A549 (cell line): ENCODE results near the gene CREB5. TPM values are rescaled to one million over a fixed set of nuclear protein-coding genes. Genes with fewer than 3 reads are reported as not detected.

ENCODE experiments used
- ATAC-seq, 2 experiments: fragments of 200-7000 bp in 1 of 2; fragments of >200 bp in 1 of 2; cut with Nextera tagmentation in 1 of 2; cut with Tn5 transposase in 1 of 2; 3 replicates each; pipeline versions ENCODE4 v1.8.0 to v1.9.1; 2018 to 2020; ENCODE audit warnings: mild to moderate bottlenecking in 1 of 2, moderate library complexity in 1 of 2
- CTCF ChIA-PET: fragments of 300-600 bp; sonication (Branson Sonifier 250); formaldehyde crosslinking; extraction: SDS; loops from one replicate; lab custom pipeline; 2021; ENCODE audit warnings: antibody characterized with exemption, inconsistent platforms; lab: Yijun Ruan, JAX
- POLR2A ChIA-PET: fragments of 350-600 bp; formaldehyde crosslinking; extraction: SDS; loops from one replicate; lab custom pipeline; 2021; ENCODE audit warnings: antibody characterized with exemption, inconsistent platforms; lab: Yijun Ruan, JAX
- DNase-seq, 2 experiments: peaks; one replicate each; pipeline versions ENCODE4 v3.0.0 to v3.0.0-alpha.2; 2011 to 2016; ENCODE audit warnings: low read depth in 1 of 2, low spot score in 1 of 2
- FAIRE-seq: peaks from 2 replicates; lab custom pipeline; 2011; peaks lifted over from hg19 to GRCh38; lab: Jason Lieb, UNC
- H3K27ac ChIP-seq, 2 experiments: fragments of >200 bp; sonication (Bioruptor Twin); formaldehyde crosslinking; 3 replicates each; pipeline ENCODE4 v1.5.1; 2016 to 2017
- H3K4me1 ChIP-seq: fragments of >200 bp; sonication (Bioruptor Twin); formaldehyde crosslinking; 3 replicates; pipeline ENCODE4 v1.6.1; 2016
- H3K4me2 ChIP-seq: fragments of >200 bp; sonication (Bioruptor Twin); formaldehyde crosslinking; 3 replicates; pipeline ENCODE4 v1.6.1; 2016
- H3K4me3 ChIP-seq: fragments of >200 bp; sonication (Bioruptor Twin); formaldehyde crosslinking; 3 replicates; pipeline ENCODE4 v1.5.1; 2016
- H3K9me3 ChIP-seq: fragments of >200 bp; sonication (Bioruptor Twin); formaldehyde crosslinking; 3 replicates; pipeline ENCODE4 v1.6.1; 2016
- CBX2 ChIP-seq: fragments of 200-600 bp; sonication (generic); IDR thresholded peaks from 2 replicates; pipeline ENCODE4 v1.6.1; 2016; ENCODE audit warnings: low read depth, mild to moderate bottlenecking, borderline replicate concordance
- CEBPB ChIP-seq, 2 experiments: fragments of >200 bp in 1 of 2; sonication (Bioruptor Twin) in 1 of 2; formaldehyde crosslinking in 1 of 2; IDR thresholded peaks; 2 replicates each; pipeline ENCODE4 v1.6.1; 2012 to 2016
- CHD2 ChIP-seq: fragments of 150-350 bp; IDR thresholded peaks from 2 replicates; pipeline ENCODE4 v1.6.1; 2014; ENCODE audit warnings: low read length; ENCODE audit not compliant: partially characterized antibody
- CHD4 ChIP-seq: fragments of 200-600 bp; sonication (generic); IDR thresholded peaks from 2 replicates; pipeline ENCODE4 v1.6.1; 2016; ENCODE audit warnings: antibody characterized with exemption, mild to moderate bottlenecking, borderline replicate concordance
- EHMT2 ChIP-seq: fragments of 200-600 bp; sonication (generic); IDR thresholded peaks from 2 replicates; pipeline ENCODE4 v1.6.1; 2016; ENCODE audit warnings: antibody characterized with exemption, low read depth, mild to moderate bottlenecking, moderate library complexity
- EP300 ChIP-seq, 2 experiments: fragments of >200 bp; sonication (Bioruptor Twin); formaldehyde crosslinking; IDR thresholded peaks; 2 replicates in 1 of 2; 3 replicates in 1 of 2; pipeline ENCODE4 v1.6.1; 2016 to 2017
- ESRRA ChIP-seq: fragments of 150-350 bp; IDR thresholded peaks from 2 replicates; pipeline ENCODE4 v1.6.1; 2014; ENCODE audit warnings: mild to moderate bottlenecking, low read length, borderline replicate concordance
- HOXA7 ChIP-seq: fragments of 250-450 bp; sonication (Bioruptor Pico); IDR thresholded peaks from 2 replicates; pipeline ENCODE4 v1.5.0; 2020; ENCODE audit warnings: mild to moderate bottlenecking, moderate library complexity
- HOXB13 ChIP-seq: fragments of 250-450 bp; sonication (Bioruptor Pico); IDR thresholded peaks from 2 replicates; pipeline ENCODE4 v1.5.0; 2020; ENCODE audit warnings: low read depth, mild to moderate bottlenecking, moderate library complexity
- HOXB5 ChIP-seq: fragments of 250-450 bp; sonication (Bioruptor Pico); IDR thresholded peaks from 2 replicates; pipeline ENCODE4 v1.5.0; 2020; ENCODE audit warnings: mild to moderate bottlenecking, moderate library complexity
- KDM1A ChIP-seq: fragments of 200-600 bp; sonication (generic); IDR thresholded peaks from 2 replicates; pipeline ENCODE4 v1.6.1; 2016; ENCODE audit warnings: low read depth, mild to moderate bottlenecking
- KDM5A ChIP-seq: fragments of 200-600 bp; sonication (generic); IDR thresholded peaks from 2 replicates; pipeline ENCODE4 v1.6.1; 2016; ENCODE audit warnings: antibody characterized with exemption, mild to moderate bottlenecking
- NPAS2 ChIP-seq: fragments of 250-450 bp; sonication (Bioruptor Pico); IDR thresholded peaks from 2 replicates; pipeline ENCODE4 v1.8.0; 2022; ENCODE audit warnings: mild to moderate bottlenecking, moderate library complexity, borderline replicate concordance
- RCOR1 ChIP-seq: fragments of 150-350 bp; IDR thresholded peaks from 2 replicates; pipeline ENCODE4 v1.6.1; 2014; ENCODE audit warnings: antibody characterized with exemption, low read length, low read depth
- RNF2 ChIP-seq: fragments of 200-600 bp; sonication (generic); IDR thresholded peaks from 2 replicates; pipeline ENCODE4 v1.6.1; 2016; ENCODE audit warnings: low read depth, mild to moderate bottlenecking, antibody characterized with exemption, moderate library complexity, borderline replicate concordance
- SREBF2 ChIP-seq: fragments of 450-650 bp; IDR thresholded peaks from 2 replicates; pipeline ENCODE4 v1.6.1; 2014; ENCODE audit warnings: mild to moderate bottlenecking, moderate library complexity
- WGBS: methylation state at CpG from one replicate; pipeline ENCODE4 v1.1.6; 2017; ENCODE audit errors: missing lambda C conversion rate; 5-methylcytosine and 5-hydroxymethylcytosine counted together
- polyA plus RNA-seq, 4 experiments: library from polyadenylated mRNA; depleted of rRNA in 3 of 4; stranded (reverse); fragments of >200 nt; fragmentation: RNase III in 1 of 4; extraction: RNeasy Plus Mini Kit Qiagen cat#74134 plus additional on column Dnase treatment in 1 of 4; gene quantifications; 2 replicates in 3 of 4; 3 replicates in 1 of 4; pipeline ENCODE4 v1.2.3, GENCODE V29; 2011 to 2017
- TF ChIP-seq, protein P1 (sequence below): IDR thresholded peaks from 2 replicates; pipeline ENCODE4 v1.6.1; 2012; ENCODE audit warnings: low read depth, borderline replicate concordance
- TF ChIP-seq, protein P2 (sequence below): fragments of 450-650 bp; IDR thresholded peaks from 2 replicates; pipeline ENCODE4 v1.6.1; 2014; ENCODE audit warnings: antibody characterized with exemption
- TF ChIP-seq, protein P3 (sequence below): fragments of >200 bp; sonication (Bioruptor Twin); formaldehyde crosslinking; IDR thresholded peaks from 3 replicates; pipeline ENCODE4 v1.5.1; 2016
- TF ChIP-seq, protein P4 (sequence below): fragments of 250-450 bp; sonication (Bioruptor Pico); IDR thresholded peaks from 2 replicates; pipeline ENCODE4 v1.5.0; 2020; ENCODE audit warnings: low read depth, mild to moderate bottlenecking, moderate library complexity
- TF ChIP-seq, protein P5 (sequence below): fragments of >200 bp; sonication (Bioruptor Twin); formaldehyde crosslinking; IDR thresholded peaks from 3 replicates; pipeline ENCODE4 v1.6.1; 2016
- TF ChIP-seq, protein P6 (sequence below): fragments of 250-450 bp; sonication (Bioruptor Pico); IDR thresholded peaks from 2 replicates; pipeline ENCODE4 v1.5.0; 2021; ENCODE audit warnings: mild to moderate bottlenecking, moderate library complexity, borderline replicate concordance
- TF ChIP-seq, protein P7 (sequence below): fragments of 150-350 bp; IDR thresholded peaks from 2 replicates; pipeline ENCODE4 v1.6.1; 2014; ENCODE audit warnings: low read depth, mild to moderate bottlenecking, low read length

CREB5 gene
- polyA plus RNA-seq, 2 of the 4 experiments (the other 2 are of a cell fraction) = 0.61 to 1.5 TPM

DNA sequence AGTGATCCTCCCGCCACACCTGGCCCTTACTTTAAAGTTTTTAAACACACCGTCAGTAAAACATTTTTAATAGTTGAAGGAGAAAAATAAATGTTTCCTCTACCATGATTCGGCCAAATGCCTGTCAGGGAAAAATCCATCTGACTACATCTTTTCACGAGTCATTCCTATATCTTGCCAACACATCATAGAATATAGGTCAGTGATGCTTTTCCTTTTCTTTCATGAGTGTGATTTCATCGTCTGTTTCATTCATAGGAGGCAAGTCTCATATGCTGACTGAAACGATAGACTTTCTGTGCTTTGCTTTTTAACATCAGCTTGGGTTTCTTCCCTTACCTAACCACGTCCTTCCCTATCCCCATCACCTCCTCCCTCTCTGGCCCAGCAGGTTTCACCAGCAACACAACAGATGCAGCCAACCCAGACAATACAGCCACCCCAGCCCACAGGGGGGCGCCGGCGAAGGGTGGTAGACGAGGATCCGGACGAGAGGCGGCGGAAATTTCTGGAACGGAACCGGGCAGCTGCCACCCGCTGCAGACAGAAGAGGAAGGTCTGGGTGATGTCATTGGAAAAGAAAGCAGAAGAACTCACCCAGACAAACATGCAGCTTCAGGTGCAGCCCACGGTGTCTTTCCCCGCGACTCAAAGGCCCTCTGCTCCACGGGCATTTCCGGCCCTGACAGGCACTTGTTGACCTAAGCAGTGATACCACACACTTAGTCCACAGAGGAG, 396.6 kb downstream of the CREB5 start:
- Histone ChIP-seq H3K27ac (no peak overlapping the region), H3K9me3 (no peaks in the 10 kb centered on the region), H3K4me2 (no peak overlapping the region), H3K4me3 (no peak overlapping the region), H3K4me1 (no peaks in the 10 kb centered on the region)
- TF ChIP-seq CHD4 (no peak), SREBF2 (no peak), RCOR1 (no peak), CEBPB (IDR thresholded peaks at IDR 0.05) (no peak), HOXA7 (no peak), HOXB5 (no peak), RNF2 (no peak), CHD2 (no peak), CBX2 (no peak), KDM5A (no peak)
- TF ChIP-seq, protein P1, sequence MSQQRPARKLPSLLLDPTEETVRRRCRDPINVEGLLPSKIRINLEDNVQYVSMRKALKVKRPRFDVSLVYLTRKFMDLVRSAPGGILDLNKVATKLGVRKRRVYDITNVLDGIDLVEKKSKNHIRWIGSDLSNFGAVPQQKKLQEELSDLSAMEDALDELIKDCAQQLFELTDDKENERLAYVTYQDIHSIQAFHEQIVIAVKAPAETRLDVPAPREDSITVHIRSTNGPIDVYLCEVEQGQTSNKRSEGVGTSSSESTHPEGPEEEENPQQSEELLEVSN = no peak
- DNase-seq = no peak
- no peak for FAIRE-seq
- no peak for ATAC-seq
- ChIA-PET CTCF (interaction anchor here (0.5 kb wide), 1 partner anchor 73 kb away, joined by 4 read pairs; no protein-coding TSS in a partner anchor), POLR2A (no interaction called here)
- WGBS = 79% methylated on average over 23 of the region's 23 CpGs

DNA sequence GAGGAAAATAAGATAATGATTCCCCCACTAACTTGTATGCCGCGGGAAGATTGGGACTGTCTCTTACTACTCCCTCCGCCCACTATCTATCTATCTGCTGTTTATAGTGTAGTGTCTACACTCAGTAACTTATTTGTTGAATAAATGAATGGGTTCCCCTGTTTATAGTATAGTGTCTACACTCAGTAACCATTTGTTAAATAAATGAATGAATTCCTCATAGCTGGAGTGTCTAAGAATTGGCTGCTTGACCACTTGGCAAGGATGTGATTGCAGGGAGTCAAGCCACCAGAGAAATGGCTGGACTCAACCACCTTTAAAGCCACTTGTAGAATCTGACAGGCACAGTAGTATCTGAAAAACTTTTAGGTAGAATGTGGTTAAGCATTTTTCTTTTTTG, 398.7 kb downstream of the CREB5 start:
- ATAC-seq (no peak), FAIRE-seq (no peak), DNase-seq (no peak)
- POLR2A ChIA-PET = no interaction called here
- no peaks in the 10 kb centered on the region for H3K4me1 ChIP-seq
- no peak overlapping the region for H3K4me2 ChIP-seq
- CTCF ChIA-PET = no interaction called here
- TF ChIP-seq, protein P2, sequence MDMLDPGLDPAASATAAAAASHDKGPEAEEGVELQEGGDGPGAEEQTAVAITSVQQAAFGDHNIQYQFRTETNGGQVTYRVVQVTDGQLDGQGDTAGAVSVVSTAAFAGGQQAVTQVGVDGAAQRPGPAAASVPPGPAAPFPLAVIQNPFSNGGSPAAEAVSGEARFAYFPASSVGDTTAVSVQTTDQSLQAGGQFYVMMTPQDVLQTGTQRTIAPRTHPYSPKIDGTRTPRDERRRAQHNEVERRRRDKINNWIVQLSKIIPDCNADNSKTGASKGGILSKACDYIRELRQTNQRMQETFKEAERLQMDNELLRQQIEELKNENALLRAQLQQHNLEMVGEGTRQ = no peak
- H3K4me3 ChIP-seq = no peak overlapping the region
- 85% methylated on average over 3 of the region's 3 CpGs for WGBS
- H3K9me3 ChIP-seq = no peaks in the 10 kb centered on the region
- H3K27ac ChIP-seq = no peak overlapping the region

DNA sequence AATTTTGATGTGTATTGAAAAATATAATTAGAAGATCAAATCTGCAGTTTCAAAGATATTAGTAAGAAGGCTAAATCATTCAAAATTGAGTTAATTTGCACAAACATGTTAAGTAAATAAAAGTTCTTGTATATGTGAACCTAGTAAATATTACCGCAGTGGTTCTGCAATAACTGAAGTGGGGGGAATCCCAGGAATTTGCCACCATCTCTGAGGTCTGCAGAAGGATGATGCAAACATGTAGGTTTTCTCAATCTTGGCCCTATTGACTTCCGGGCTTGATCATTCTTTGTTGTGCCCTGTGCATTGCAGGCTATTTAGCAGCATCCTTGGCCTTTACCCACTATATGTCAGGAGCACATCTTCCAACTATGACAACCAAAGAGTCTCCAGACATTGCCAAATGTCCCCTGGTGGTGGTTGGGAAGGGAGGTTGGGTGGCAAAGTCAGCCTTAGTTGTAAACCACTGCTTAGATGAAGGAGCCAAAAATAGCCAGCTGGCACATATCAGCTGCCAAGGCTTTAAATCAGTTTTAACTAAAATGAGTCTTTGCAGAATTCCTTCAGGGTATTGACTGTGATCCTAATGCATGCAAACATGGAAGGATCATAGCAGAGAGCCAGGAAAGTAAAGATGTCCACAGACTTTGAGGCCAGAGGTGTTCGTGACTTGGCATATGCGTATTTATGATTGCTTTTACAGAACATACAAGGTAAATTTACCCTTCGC, 399.5 kb downstream of the CREB5 start:
- no peak overlapping the region for H3K4me3 ChIP-seq
- no peak for DNase-seq
- ChIA-PET POLR2A (no interaction called here), CTCF (interaction anchor here (0.6 kb wide), 1 partner anchor 491 kb away, joined by 3 read pairs; no protein-coding TSS in a partner anchor)
- no peaks in the 10 kb centered on the region for H3K4me1 ChIP-seq
- WGBS = 73% methylated on average over 5 of the region's 5 CpGs
- no peaks in the 10 kb centered on the region for H3K9me3 ChIP-seq
- FAIRE-seq = no peak
- H3K27ac ChIP-seq = no peak overlapping the region
- no peak for ATAC-seq
- H3K4me2 ChIP-seq = no peak overlapping the region
- no peak for TF ChIP-seq EHMT2
- no peak for TF ChIP-seq ESRRA
- no peak for TF ChIP-seq HOXB13 (CRISPR knock-in tag)
- no peak for TF ChIP-seq EP300 (IDR thresholded peaks at IDR 0.05)
- TF ChIP-seq, protein P3, sequence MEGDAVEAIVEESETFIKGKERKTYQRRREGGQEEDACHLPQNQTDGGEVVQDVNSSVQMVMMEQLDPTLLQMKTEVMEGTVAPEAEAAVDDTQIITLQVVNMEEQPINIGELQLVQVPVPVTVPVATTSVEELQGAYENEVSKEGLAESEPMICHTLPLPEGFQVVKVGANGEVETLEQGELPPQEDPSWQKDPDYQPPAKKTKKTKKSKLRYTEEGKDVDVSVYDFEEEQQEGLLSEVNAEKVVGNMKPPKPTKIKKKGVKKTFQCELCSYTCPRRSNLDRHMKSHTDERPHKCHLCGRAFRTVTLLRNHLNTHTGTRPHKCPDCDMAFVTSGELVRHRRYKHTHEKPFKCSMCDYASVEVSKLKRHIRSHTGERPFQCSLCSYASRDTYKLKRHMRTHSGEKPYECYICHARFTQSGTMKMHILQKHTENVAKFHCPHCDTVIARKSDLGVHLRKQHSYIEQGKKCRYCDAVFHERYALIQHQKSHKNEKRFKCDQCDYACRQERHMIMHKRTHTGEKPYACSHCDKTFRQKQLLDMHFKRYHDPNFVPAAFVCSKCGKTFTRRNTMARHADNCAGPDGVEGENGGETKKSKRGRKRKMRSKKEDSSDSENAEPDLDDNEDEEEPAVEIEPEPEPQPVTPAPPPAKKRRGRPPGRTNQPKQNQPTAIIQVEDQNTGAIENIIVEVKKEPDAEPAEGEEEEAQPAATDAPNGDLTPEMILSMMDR = no peak
- TF ChIP-seq, protein P4, sequence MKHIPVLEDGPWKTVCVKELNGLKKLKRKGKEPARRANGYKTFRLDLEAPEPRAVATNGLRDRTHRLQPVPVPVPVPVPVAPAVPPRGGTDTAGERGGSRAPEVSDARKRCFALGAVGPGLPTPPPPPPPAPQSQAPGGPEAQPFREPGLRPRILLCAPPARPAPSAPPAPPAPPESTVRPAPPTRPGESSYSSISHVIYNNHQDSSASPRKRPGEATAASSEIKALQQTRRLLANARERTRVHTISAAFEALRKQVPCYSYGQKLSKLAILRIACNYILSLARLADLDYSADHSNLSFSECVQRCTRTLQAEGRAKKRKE (CRISPR knock-in tag) = no peak
- TF ChIP-seq SREBF2 = no peak
- TF ChIP-seq KDM1A = no peak
- no peak for TF ChIP-seq RCOR1
- TF ChIP-seq, protein P5, sequence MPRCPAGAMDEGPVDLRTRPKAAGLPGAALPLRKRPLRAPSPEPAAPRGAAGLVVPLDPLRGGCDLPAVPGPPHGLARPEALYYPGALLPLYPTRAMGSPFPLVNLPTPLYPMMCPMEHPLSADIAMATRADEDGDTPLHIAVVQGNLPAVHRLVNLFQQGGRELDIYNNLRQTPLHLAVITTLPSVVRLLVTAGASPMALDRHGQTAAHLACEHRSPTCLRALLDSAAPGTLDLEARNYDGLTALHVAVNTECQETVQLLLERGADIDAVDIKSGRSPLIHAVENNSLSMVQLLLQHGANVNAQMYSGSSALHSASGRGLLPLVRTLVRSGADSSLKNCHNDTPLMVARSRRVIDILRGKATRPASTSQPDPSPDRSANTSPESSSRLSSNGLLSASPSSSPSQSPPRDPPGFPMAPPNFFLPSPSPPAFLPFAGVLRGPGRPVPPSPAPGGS = no peak
- TF ChIP-seq, protein P6, sequence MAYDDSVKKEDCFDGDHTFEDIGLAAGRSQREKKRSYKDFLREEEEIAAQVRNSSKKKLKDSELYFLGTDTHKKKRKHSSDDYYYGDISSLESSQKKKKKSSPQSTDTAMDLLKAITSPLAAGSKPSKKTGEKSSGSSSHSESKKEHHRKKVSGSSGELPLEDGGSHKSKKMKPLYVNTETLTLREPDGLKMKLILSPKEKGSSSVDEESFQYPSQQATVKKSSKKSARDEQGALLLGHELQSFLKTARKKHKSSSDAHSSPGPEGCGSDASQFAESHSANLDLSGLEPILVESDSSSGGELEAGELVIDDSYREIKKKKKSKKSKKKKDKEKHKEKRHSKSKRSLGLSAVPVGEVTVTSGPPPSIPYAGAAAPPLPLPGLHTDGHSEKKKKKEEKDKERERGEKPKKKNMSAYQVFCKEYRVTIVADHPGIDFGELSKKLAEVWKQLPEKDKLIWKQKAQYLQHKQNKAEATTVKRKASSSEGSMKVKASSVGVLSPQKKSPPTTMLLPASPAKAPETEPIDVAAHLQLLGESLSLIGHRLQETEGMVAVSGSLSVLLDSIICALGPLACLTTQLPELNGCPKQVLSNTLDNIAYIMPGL = no peak
- TF ChIP-seq, protein P7, sequence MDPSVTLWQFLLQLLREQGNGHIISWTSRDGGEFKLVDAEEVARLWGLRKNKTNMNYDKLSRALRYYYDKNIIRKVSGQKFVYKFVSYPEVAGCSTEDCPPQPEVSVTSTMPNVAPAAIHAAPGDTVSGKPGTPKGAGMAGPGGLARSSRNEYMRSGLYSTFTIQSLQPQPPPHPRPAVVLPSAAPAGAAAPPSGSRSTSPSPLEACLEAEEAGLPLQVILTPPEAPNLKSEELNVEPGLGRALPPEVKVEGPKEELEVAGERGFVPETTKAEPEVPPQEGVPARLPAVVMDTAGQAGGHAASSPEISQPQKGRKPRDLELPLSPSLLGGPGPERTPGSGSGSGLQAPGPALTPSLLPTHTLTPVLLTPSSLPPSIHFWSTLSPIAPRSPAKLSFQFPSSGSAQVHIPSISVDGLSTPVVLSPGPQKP = no peak
- TF ChIP-seq NPAS2 (CRISPR knock-in tag) = no peak
